ENCODE data around the gene HMOX1. TPM values are rescaled to one million over a fixed set of nuclear protein-coding genes. Genes with fewer than 3 reads are reported as not detected.

Gene HMOX1
- total RNA-seq, 1 donor from 2014 or later, result 26.8 TPM

DNA sequence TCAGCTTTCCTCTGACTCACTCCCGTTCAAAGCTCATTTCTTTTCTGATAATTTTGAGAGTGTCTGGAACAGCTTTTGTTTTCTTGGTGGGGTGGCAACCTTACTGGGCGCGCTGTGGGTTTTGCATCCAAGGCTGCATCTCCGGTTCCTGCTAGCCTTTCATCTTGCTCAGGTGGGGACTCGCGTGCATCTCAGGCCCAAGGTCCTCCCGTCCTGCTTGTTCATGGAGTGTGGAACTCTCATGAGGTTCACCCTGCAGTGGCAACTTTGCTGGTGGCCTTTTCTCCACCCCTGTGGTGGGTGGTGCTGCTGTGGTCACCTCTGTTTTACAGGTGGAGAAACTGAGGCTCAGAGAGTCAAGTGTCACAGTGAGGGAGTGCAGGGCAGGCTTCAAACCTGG lies 44.6 kb downstream of the HMOX1 start:
- H3K4me1 ChIP-seq, result no peaks in the 10 kb centered on the region
- no peak overlapping the region for H3K27ac ChIP-seq
- peaks cover 0 to 36% of the 10 kb centered on the region in 2 donors for H3K36me3 ChIP-seq
- H3K9me3 ChIP-seq, result no peaks in the 10 kb centered on the region
- intact Hi-C loops (cut with DNase I), result no loop called here
- DNase-seq (ENCODE audit: extremely low spot score in 2 of 2), result no peak
- H3K27me3 ChIP-seq, result no peaks in the 10 kb centered on the region
- H3K4me3 ChIP-seq, result no peak overlapping the region
- no peak for TF ChIP-seq POLR2AphosphoS5 (IDR thresholded peaks at IDR 0.05; ENCODE audit: insufficient read depth in 1 of 2, low read depth in 1 of 2)
- TF ChIP-seq, protein P1, sequence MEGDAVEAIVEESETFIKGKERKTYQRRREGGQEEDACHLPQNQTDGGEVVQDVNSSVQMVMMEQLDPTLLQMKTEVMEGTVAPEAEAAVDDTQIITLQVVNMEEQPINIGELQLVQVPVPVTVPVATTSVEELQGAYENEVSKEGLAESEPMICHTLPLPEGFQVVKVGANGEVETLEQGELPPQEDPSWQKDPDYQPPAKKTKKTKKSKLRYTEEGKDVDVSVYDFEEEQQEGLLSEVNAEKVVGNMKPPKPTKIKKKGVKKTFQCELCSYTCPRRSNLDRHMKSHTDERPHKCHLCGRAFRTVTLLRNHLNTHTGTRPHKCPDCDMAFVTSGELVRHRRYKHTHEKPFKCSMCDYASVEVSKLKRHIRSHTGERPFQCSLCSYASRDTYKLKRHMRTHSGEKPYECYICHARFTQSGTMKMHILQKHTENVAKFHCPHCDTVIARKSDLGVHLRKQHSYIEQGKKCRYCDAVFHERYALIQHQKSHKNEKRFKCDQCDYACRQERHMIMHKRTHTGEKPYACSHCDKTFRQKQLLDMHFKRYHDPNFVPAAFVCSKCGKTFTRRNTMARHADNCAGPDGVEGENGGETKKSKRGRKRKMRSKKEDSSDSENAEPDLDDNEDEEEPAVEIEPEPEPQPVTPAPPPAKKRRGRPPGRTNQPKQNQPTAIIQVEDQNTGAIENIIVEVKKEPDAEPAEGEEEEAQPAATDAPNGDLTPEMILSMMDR (IDR thresholded peaks at IDR 0.05), result no peak
- TF ChIP-seq POLR2A (IDR thresholded peaks at IDR 0.05), result no peak

DNA sequence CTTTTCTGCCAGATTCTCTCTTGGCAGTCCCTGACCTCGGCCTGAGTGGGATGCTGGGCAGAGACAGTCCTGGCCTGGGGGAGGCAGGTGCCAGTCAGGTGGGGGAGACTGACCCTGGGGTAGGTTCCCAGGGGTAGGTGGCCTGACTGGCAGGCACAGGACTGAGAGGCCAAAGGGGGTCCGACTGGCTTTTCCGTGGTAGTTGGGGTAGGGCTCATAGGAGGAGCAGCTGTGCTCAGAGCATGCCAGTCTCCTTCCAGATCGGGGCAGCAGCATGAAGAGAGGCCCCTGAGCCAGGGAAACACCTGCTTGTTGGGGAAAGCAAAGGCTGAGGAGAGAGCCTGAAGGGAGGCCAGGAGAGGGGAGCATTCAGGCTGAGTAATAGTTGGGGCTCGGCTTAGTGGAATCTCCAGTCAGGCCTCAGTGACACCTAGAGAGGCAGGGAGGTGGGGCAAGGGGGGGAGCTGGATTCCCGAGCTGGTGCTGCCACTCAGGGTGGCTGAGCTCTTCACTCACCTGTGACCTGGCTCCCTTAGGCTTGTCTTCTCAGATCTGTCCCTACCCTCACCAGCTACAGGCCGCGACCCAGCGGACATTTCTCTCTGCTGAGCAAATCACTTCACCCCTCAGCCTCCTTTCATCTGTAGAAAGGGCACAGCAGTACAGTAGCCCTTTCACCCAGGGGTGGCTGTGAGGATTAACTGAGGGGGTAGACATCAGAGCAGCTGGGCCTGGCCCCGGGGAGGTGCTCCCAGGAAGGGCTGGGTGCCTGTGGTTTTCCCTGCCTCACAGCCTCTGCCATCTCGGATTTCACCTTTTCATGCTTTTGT lies 45.3 kb downstream of the HMOX1 start:
- Histone ChIP-seq H3K9me3 (no peaks in the 10 kb centered on the region), H3K4me1 (peaks cover 3% of the 10 kb centered on the region), H3K27me3 (no peaks in the 10 kb centered on the region), H3K4me3 (no peak overlapping the region), H3K27ac (no peak overlapping the region), H3K36me3 (peaks cover 0 to 34% of the 10 kb centered on the region in 2 donors)
- DNase-seq (ENCODE audit: extremely low spot score in 2 of 2), result no peak
- TF ChIP-seq, protein P1 (IDR thresholded peaks at IDR 0.05), result no peak
- TF ChIP-seq POLR2A (IDR thresholded peaks at IDR 0.05) (no peak), POLR2AphosphoS5 (IDR thresholded peaks at IDR 0.05; ENCODE audit: insufficient read depth in 1 of 2, low read depth in 1 of 2) (no peak)
- intact Hi-C loops (cut with DNase I), result no loop called here

DNA sequence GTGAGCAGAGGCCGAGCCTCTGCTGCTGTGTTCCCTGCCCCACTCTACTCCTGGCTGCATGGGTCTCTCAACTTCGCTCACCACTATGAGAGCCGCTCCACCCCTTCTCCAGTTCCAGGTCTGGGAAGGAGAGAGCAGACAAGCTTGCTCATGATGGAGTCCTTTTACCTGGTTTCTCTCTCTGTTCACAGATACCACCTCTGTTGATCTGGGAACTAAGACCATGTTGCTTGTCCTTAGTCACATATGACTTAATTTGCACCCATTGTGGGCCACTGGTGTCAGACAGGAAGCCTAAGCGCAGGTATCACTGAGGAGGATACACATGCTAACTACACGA lies 45.9 kb downstream of the HMOX1 start:
- Histone ChIP-seq H3K4me1 (peaks cover 9% of the 10 kb centered on the region), H3K4me3 (no peak overlapping the region), H3K27ac (no peak overlapping the region), H3K36me3 (peaks cover 0 to 28% of the 10 kb centered on the region in 2 donors), H3K9me3 (no peaks in the 10 kb centered on the region), H3K27me3 (no peaks in the 10 kb centered on the region)
- TF ChIP-seq, protein P1 (IDR thresholded peaks at IDR 0.05), result no peak
- TF ChIP-seq POLR2A (IDR thresholded peaks at IDR 0.05) (no peak), POLR2AphosphoS5 (IDR thresholded peaks at IDR 0.05; ENCODE audit: insufficient read depth in 1 of 2, low read depth in 1 of 2) (no peak)
- no peak for DNase-seq (ENCODE audit: extremely low spot score in 2 of 2)
- intact Hi-C loops (cut with DNase I), result no loop called here

DNA sequence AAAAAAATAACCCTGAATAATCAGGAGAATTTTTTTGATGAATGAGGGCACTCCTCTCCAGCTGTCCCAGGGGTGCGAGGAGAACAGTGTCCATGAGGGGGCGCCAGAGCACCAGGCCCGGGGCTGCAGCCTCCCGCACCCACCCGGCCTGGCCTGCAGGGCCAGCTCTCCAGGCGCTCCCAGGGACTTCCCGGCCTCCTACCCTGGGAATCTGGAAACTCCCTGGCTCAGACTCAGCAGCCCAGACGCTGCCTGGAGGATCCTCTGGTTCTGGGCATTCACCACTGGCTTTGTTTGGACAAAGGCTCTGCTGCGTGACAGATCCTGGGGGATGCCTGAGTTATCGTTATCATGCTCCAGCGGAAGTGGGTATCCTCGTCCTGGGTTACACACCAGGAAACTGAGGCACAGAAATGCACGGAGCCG lies 50.0 kb downstream of the HMOX1 start:
- TF ChIP-seq, protein P1 (IDR thresholded peaks at IDR 0.05), result peak; percentile 85 to 99 (median 97)
- TF ChIP-seq POLR2AphosphoS5 (IDR thresholded peaks at IDR 0.05; ENCODE audit: insufficient read depth in 1 of 2, low read depth in 1 of 2) (peak; percentile 79), POLR2A (IDR thresholded peaks at IDR 0.05) (no peak)
- Histone ChIP-seq H3K4me3 (no peak overlapping the region), H3K4me1 (peaks cover 10% of the 10 kb centered on the region), H3K27ac (peak overlapping the region; percentile 18), H3K9me3 (no peaks in the 10 kb centered on the region), H3K27me3 (no peaks in the 10 kb centered on the region), H3K36me3 (peaks cover 0 to 8% of the 10 kb centered on the region in 2 donors)
- DNase-seq (ENCODE audit: extremely low spot score in 2 of 2), result no peak
- intact Hi-C loops (cut with DNase I), result loop anchor here (2.0 kb wide), 1 partner anchor 152 kb away; no protein-coding TSS in a partner anchor

Measured in vagina (tissue), 2 donors.